H4 (cell line): ENCODE measurements around the gene CYGB. TPM values are rescaled to one million over a fixed set of nuclear protein-coding genes. Genes with fewer than 3 reads are reported as not detected.
A peak's percentile ranks its signal among the peaks of the same experiment; 100 is the strongest.
"Not testable (repeated sequence)": the region's sequence is repeated elsewhere in the genome, so short reads cannot be mapped to it uniquely, and the experiment has no call there.

ENCODE experiments used
- DNase-seq: peaks from one replicate; pipeline ENCODE4 v3.0.0-alpha.2; 2015; ENCODE audit warnings: low spot score
- total RNA-seq: library from RNA; depleted of rRNA; stranded (reverse); fragments of >200 nt; shearing (Covaris generic); gene quantifications from 2 replicates; pipeline ENCODE4 v1.2.3, GENCODE V29; 2014

Gene CYGB
- total RNA-seq, 1 experiment from 2014 or later = 0.25 TPM

- DNase-seq = peak; percentile 40
Measured at GRCh38 chr17:76524598-76525512, 12.7 kb downstream of the CYGB start.

GRCh38 chr17:76523084-76524037 is 14.1 kb downstream of the CYGB start:
- DNase-seq = peak; percentile 55

GRCh38 chr17:76521683-76522082 is 15.8 kb downstream of the CYGB start:
- DNase-seq = not testable (repeated sequence)

GRCh38 chr17:76521262-76521661 is 16.2 kb downstream of the CYGB start:
- DNase-seq = no peak

GRCh38 chr17:76519048-76519966 is 18.2 kb downstream of the CYGB start:
- DNase-seq = no peak

GRCh38 chr17:76517638-76518038 is 19.9 kb downstream of the CYGB start:
- no peak for DNase-seq

- DNase-seq = peak; percentile 67
Measured at GRCh38 chr17:76515274-76515949, 22.1 kb downstream of the CYGB start.

- DNase-seq = not testable (repeated sequence)
Measured at GRCh38 chr17:76514355-76514754, 23.2 kb downstream of the CYGB start.

GRCh38 chr17:76513306-76513692 is 24.2 kb downstream of the CYGB start:
- DNase-seq = no peak

GRCh38 chr17:76512366-76513305 is 24.9 kb downstream of the CYGB start:
- no peak for DNase-seq

- DNase-seq = no peak
Measured at GRCh38 chr17:76511668-76512365, 25.7 kb downstream of the CYGB start.

GRCh38 chr17:76510831-76511244 is 26.7 kb downstream of the CYGB start:
- no peak for DNase-seq

GRCh38 chr17:76508472-76509063 is 28.9 kb downstream of the CYGB start:
- not testable (repeated sequence) for DNase-seq

- peak; percentile 72 for DNase-seq
Measured at GRCh38 chr17:76506408-76507345, 30.8 kb downstream of the CYGB start.

GRCh38 chr17:76504117-76504516 is 33.4 kb downstream of the CYGB start:
- DNase-seq = no peak

GRCh38 chr17:76502341-76503211 is 34.9 kb downstream of the CYGB start:
- DNase-seq = no peak
